ENCODE data around the gene MRPL42. TPM values are rescaled to one million over a fixed set of nuclear protein-coding genes. Genes with fewer than 3 reads are reported as not detected.

MRPL42 gene
- total RNA-seq, 1 donor from 2014 or later: 21.4 TPM

DNA sequence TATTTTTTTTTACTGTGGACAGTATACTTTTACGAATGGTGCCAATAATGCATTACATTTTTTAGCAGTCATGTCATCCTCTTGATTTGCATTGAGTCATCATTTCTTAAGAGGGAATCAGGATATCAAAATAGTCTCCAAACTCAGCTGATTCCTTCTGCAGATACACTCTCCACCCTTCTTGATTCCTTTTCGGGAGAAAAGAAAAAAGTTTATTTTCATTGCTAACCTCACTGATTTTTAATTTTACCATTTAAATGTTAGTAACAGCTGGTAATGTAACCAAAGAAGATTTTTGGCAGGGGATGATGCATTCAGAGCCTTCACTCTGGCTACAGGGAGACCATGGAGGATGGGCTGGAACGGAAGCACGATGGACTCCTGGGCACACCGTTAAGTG is 47.5 kb downstream of the MRPL42 start:
- intact Hi-C loops (cut with DNase I): no loop called here
- Histone ChIP-seq H3K27me3 (no peaks in the 10 kb centered on the region), H3K4me1 (no peaks in the 10 kb centered on the region), H3K27ac (no peak overlapping the region), H3K9me3 (no peaks in the 10 kb centered on the region), H3K4me3 (no peak overlapping the region), H3K36me3 (no peaks in the 10 kb centered on the region)
- TF ChIP-seq POLR2A (IDR thresholded peaks at IDR 0.05): no peak
- no peak for TF ChIP-seq POLR2AphosphoS5 (IDR thresholded peaks at IDR 0.05; ENCODE audit: insufficient read depth in 1 of 2, low read depth in 1 of 2)
- no peak for TF ChIP-seq CTCF (IDR thresholded peaks at IDR 0.05)
- DNase-seq (ENCODE audit: extremely low spot score in 2 of 2): no peak

GRCh38 chr12:93518725-93519124 is 51.4 kb downstream of the MRPL42 start:
- DNase-seq (ENCODE audit: extremely low spot score in 2 of 2): peak in 1 of 2 donors; percentile 34
- no peaks in the 10 kb centered on the region for H3K27me3 ChIP-seq
- peaks cover 6% of the 10 kb centered on the region for H3K4me1 ChIP-seq
- H3K27ac ChIP-seq: no peak overlapping the region
- H3K4me3 ChIP-seq: no peak overlapping the region
- H3K36me3 ChIP-seq: no peaks in the 10 kb centered on the region
- intact Hi-C loops (cut with DNase I): no loop called here
- no peaks in the 10 kb centered on the region for H3K9me3 ChIP-seq
- no peak for TF ChIP-seq CTCF (IDR thresholded peaks at IDR 0.05)

- no peak overlapping the region for H3K27ac ChIP-seq
- H3K4me1 ChIP-seq: peaks cover 6% of the 10 kb centered on the region
- H3K36me3 ChIP-seq: no peaks in the 10 kb centered on the region
- intact Hi-C loops (cut with DNase I): no loop called here
- no peak for DNase-seq (ENCODE audit: extremely low spot score in 2 of 2)
- H3K9me3 ChIP-seq: no peaks in the 10 kb centered on the region
- TF ChIP-seq CTCF (IDR thresholded peaks at IDR 0.05) (no peak), POLR2A (IDR thresholded peaks at IDR 0.05) (no peak), POLR2AphosphoS5 (IDR thresholded peaks at IDR 0.05; ENCODE audit: insufficient read depth in 1 of 2, low read depth in 1 of 2) (no peak)
- H3K4me3 ChIP-seq: no peak overlapping the region
- no peaks in the 10 kb centered on the region for H3K27me3 ChIP-seq
Observed at GRCh38 chr12:93519859-93520258, 52.5 kb downstream of the MRPL42 start.

DNA sequence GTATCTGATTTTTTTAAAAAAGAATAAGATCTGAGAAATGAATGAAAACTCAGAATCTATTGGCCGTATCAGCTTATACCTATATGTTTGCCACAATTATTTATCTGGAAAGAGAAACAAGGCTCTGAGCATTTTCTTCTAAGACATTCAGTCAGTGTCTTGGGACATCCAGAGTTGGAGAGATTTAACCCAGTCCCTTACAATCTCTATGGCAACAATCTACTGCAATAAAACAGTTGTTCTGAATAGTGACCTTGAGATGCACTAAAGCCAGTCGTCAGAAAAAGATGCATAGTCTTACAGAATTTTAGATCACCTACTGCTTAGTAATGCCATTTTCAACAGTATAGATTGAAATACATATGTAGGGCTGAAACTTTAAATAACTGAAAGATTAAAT is 53.1 kb downstream of the MRPL42 start:
- Histone ChIP-seq H3K27me3 (no peaks in the 10 kb centered on the region), H3K27ac (no peak overlapping the region), H3K4me3 (no peak overlapping the region), H3K9me3 (no peaks in the 10 kb centered on the region), H3K4me1 (peaks cover 6% of the 10 kb centered on the region), H3K36me3 (no peaks in the 10 kb centered on the region)
- no peak for DNase-seq (ENCODE audit: extremely low spot score in 2 of 2)
- no peak for TF ChIP-seq POLR2AphosphoS5 (IDR thresholded peaks at IDR 0.05; ENCODE audit: insufficient read depth in 1 of 2, low read depth in 1 of 2)
- no peak for TF ChIP-seq POLR2A (IDR thresholded peaks at IDR 0.05)
- intact Hi-C loops (cut with DNase I): no loop called here

DNA sequence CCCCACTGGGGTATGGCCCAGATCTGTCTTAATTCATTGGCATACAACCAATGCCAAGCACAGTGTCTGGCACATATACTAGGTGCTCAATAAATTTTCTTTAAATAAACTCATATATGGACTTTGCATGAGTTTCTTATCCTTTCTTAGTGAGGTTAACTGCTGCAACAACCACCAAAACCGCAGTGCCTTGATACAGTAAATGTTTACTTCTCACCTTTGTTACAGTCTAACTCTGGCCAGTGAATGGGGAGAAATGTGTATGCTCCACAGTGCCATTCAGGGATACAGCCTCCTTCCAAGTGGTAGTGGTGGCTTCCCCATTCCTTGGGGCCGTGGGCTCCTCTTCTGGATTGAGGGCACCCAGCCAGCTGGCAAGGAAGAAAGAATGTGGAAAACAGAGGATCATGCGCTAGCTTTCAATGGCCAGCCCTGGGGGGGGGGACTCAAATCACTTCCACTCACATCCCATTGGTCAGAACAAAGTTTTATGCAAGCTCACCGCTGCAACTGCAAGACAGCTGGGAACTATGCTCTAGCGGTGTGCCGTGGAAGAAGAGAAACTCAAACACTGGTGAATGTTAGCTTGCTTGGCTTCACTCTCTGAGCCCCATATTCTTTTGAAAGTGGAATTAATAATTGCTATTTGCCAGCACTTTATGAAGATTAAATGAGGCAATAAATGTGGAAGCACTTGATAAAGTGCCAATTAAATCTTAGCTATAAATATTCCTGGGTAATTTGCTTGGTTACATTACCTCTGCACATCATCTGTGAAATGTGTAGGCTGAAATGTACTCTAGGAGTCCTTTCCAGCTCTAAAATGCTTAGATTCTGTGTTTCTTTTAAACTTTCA is 54.1 kb downstream of the MRPL42 start:
- H3K27me3 ChIP-seq: no peaks in the 10 kb centered on the region
- H3K36me3 ChIP-seq: no peaks in the 10 kb centered on the region
- peak in 1 of 2 donors; percentile 40 for DNase-seq (ENCODE audit: extremely low spot score in 2 of 2)
- H3K4me1 ChIP-seq: peaks cover 6% of the 10 kb centered on the region
- TF ChIP-seq POLR2A (IDR thresholded peaks at IDR 0.05) (no peak), POLR2AphosphoS5 (IDR thresholded peaks at IDR 0.05; ENCODE audit: insufficient read depth in 1 of 2, low read depth in 1 of 2) (no peak), CTCF (IDR thresholded peaks at IDR 0.05) (no peak)
- intact Hi-C loops (cut with DNase I): no loop called here
- no peaks in the 10 kb centered on the region for H3K9me3 ChIP-seq
- no peak overlapping the region for H3K4me3 ChIP-seq
- H3K27ac ChIP-seq: no peak overlapping the region

Data from vagina (tissue), 2 donors.